NCI-H1105 treated with DMSO at 0.1 percent for 48 hours (cell line): Measurements from ENCODE around the gene ITK.

Source experiments
- DNase-seq: peaks from one replicate; lab custom pipeline; 2025; lab: John Stamatoyannopoulos, UW

The ITK gene

GRCh38 chr5:157282150-157282549, 101.5 kb downstream of the ITK start:
- DNase-seq, result no peak

DNA sequence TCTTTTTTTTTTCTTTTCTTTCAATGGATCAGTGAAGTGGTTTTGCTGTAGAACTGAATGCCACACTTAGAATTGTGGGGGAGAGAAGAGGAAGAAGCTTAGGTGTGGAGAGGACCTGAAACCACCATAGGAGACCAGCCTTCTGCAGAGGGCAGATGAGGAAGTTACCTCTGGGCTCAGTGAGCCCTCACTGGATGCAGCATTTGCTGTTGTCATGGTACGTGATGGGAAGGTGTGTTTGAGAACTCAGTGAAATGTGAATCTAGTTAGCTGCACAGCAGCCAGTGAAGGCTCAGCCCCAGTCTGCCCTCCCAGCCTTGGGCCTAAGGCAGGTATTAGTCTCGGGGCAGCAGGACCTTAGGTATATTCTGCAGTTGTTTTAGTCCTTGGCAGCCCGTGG, 102.8 kb downstream of the ITK start:
- DNase-seq, result no peak

- DNase-seq, result no peak
These were observed 104.0 kb downstream of the ITK start for GRCh38 chr5:157284458-157285212.

DNA sequence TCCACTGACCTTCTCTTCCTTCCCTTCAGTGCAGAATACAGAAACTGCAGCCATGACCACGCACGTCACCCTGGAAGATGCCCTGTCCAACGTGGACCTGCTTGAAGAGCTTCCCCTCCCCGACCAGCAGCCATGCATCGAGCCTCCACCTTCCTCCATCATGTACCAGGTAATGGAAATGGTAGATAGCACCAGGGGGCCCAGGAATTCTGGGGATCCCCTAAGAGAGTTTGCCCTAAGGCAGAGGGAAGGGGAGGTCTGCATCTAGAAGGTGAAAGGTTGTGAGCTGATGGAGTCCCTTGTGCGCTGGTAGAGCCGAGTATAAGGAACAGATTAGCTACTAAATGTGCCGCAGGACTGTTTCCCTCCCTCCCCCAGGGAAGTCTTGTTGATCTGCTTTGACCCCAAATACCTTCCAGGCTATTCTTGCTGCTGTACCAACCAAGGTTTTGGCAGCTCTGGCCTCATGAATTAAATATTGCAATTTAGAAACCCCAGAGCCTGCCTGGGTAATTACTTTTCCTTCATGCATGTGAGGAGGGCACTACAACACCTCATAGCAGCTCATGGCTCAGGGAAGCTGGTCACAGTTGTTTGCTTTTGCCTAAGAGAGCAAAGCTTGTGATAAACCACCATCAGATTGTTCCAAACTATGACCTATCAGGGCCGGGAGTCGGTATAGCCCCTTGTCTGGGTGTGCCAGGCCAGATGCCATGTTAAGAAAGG, 104.8 kb downstream of the ITK start:
- DNase-seq, result no peak

DNA sequence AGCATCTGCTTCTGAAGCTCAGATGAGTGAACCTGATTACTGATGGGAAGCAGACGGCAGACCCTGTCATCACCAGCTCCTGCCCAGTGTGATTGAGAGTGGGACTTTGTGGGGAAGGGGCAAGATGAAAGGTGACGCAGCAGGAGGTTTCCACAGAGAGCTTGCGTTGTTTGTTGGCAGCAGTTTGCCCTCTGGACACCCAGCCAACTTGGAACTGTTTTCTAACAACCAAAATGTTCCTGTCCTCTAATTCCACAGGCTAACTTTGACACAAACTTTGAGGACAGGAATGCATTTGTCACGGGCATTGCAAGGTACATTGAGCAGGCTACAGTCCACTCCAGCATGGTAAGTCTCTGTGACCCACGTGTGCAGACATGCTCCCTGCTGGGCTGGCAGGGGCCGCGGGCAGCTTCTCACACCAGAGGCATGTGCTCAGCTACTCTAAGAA, 106.1 kb downstream of the ITK start:
- DNase-seq, result no peak

DNA sequence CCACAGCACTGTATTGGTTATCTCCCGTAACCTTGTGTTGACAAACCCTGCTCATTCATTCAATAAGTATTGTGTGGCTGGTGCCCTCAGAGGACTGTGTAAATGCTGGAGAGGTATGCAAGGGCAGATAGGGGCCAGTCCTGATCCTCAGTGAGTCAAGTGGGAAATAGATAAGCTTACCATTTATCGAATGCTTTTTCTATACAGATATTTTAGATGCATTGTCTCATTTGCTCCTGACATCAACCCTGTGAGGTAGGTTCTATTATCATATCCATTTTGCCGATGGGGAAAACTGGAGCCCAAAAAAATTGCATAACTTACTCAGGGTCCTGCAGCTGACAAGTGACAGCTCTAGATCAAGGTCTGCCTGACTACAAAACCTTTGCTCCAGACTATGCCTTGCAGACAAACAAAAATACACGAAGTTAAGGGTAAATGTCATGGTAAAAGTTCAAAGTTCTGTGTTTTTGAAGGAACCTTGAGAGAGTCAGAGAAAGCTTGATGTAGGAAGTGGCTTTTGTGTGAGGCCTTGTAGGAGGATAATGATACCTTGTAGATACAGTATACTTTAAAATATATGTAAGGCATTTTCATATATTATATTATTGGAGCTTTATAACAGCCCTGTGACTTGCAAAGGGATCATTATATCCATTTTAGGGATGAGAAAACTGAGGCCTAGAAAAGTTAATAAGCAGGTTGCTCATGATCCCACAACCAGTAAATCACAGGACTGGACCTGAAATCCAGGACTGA, 107.9 kb downstream of the ITK start:
- DNase-seq, result no peak

GRCh38 chr5:157289164-157289819, 108.7 kb downstream of the ITK start:
- DNase-seq, result no peak

- DNase-seq, result no peak
These were observed 109.7 kb downstream of the ITK start for GRCh38 chr5:157290156-157290980.

GRCh38 chr5:157290981-157291711, 110.5 kb downstream of the ITK start:
- DNase-seq, result no peak

GRCh38 chr5:157292599-157292998, 112.0 kb downstream of the ITK start:
- no peak for DNase-seq

DNA sequence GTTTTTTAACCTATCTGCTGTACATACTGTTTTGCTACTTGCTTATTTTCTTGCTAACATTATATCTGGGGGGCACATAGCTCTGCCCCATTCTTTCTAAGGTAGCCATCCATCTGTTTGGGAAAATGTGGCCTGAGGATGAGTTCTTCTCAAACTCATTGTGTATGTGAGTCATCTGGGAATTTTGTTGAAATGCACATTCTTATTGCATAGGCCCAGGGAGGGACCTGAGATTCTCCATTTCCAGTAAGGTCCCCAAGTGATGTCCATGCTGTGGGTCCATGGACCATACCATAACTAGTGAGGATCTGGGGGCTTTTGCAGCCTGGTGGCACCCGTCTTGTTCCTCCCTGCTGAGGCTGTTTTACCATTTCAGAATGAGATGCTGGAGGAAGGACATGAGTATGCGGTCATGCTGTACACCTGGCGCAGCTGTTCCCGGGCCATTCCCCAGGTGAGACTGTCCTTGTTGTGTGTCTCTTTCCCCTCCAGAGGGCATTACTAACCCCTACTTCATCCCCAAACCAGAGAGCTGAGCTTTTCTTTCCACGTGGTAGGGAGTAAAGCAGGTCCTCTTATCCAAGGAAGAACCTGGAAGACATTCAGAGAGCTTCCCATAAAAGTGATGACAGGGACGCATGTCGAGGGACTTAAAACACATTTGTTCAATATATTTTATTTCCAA, 113.9 kb downstream of the ITK start:
- DNase-seq, result peak; percentile 73

DNA sequence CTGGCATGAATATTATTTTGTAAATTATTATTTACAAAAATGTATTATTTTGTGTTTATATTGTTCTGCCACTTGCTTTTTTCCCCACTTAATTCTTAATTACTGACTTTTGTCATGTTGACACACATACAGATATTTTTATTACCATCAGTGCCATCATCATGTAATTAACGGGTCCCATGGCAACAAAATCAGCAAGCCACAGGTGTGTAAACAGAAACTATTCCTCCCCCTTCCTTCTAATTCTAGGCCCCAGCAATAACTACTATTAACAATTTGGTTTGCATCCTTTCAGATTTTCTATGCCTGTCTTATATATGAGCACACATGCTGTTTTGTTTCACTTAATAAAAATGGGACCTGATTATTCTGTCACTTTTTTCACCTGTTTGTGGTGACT, 114.6 kb downstream of the ITK start:
- DNase-seq, result peak; percentile 78

GRCh38 chr5:157300564-157300963, 119.9 kb downstream of the ITK start:
- DNase-seq, result no peak

- no peak for DNase-seq
These were observed 120.4 kb downstream of the ITK start for GRCh38 chr5:157301066-157301465.

DNA sequence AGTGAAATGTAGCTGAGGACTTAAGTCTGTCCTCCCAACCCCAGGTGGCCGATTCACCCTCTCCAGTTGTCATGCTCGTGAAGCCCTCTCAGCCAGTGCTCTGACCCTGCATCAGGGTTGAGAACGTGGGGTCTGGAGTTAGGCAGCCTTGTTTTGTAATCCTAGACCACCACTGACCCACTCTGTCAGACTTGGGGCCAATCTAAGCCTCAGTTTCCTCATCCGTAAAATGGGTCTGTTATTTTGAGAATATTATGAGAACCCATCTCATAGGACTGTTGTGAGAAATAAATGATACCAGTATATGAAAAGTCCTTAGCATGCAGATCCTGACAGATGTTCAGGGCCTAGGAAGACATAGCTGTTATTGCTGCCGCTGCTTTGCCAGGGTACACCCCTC, 122.4 kb downstream of the ITK start:
- DNase-seq, result no peak

GRCh38 chr5:157303667-157304327, 123.2 kb downstream of the ITK start:
- no peak for DNase-seq
